M059J (cell line): ENCODE results near the gene SPEM3. TPM values are rescaled to one million over a fixed set of nuclear protein-coding genes. Genes with fewer than 3 reads are reported as not detected.

Experiments
- DNase-seq: peaks from one replicate; pipeline ENCODE4 v3.0.0-alpha.2; 2012; ENCODE audit warnings: low read depth
- total RNA-seq: library from RNA; depleted of rRNA; stranded (reverse); fragments of >200 nt; shearing (Covaris generic); gene quantifications from 2 replicates; pipeline ENCODE4 v1.2.3, GENCODE V29; 2014

The SPEM3 gene
- total RNA-seq, 1 experiment from 2014 or later, result not detected

- DNase-seq, result peak; percentile 99
Measured at GRCh38 chr17:7403977-7404736, 24.5 kb upstream of the SPEM3 start, which contains the start of gene TMEM256. Gene TMEM256, minus strand, starts transcription at chr17:7404097. Its CDS starts 13 bp downstream, at chr17:7404084.

GRCh38 chr17:7404737-7405349 is 23.8 kb upstream of the SPEM3 start:
- DNase-seq, result peak; percentile 26

GRCh38 chr17:7405350-7406234 is 23.1 kb upstream of the SPEM3 start:
- DNase-seq, result no peak

- no peak for DNase-seq
Measured at GRCh38 chr17:7406235-7406825, 22.3 kb upstream of the SPEM3 start.

GRCh38 chr17:7407082-7407481 is 21.6 kb upstream of the SPEM3 start:
- no peak for DNase-seq

- no peak for DNase-seq
Measured at GRCh38 chr17:7407485-7408251, 21.0 kb upstream of the SPEM3 start, which contains the start of gene NLGN2. Gene NLGN2, plus strand, starts transcription at chr17:7407845. Its CDS starts 411 bp downstream, at chr17:7408256.

- no peak for DNase-seq
Measured at GRCh38 chr17:7408252-7408727, 20.4 kb upstream of the SPEM3 start.

- DNase-seq, result no peak
Measured at GRCh38 chr17:7408863-7409262, 19.8 kb upstream of the SPEM3 start.

- no peak for DNase-seq
Measured at GRCh38 chr17:7409716-7410115, 18.9 kb upstream of the SPEM3 start.

GRCh38 chr17:7410634-7411426 is 17.8 kb upstream of the SPEM3 start:
- DNase-seq, result no peak

- no peak for DNase-seq
Measured at GRCh38 chr17:7411427-7411750, 17.3 kb upstream of the SPEM3 start.

- peak; percentile 83 for DNase-seq
Measured at GRCh38 chr17:7413346-7413985, 15.2 kb upstream of the SPEM3 start.

GRCh38 chr17:7414837-7415236 is 13.8 kb upstream of the SPEM3 start:
- DNase-seq, result no peak

GRCh38 chr17:7415784-7416183 is 12.9 kb upstream of the SPEM3 start:
- DNase-seq, result no peak

- DNase-seq, result no peak
Measured at GRCh38 chr17:7416323-7416722, 12.3 kb upstream of the SPEM3 start.

GRCh38 chr17:7417056-7417655 is 11.5 kb upstream of the SPEM3 start:
- no peak for DNase-seq

GRCh38 chr17:7418472-7419152 is 10.0 kb upstream of the SPEM3 start:
- DNase-seq, result no peak

GRCh38 chr17:7419819-7420610 is 8.6 kb upstream of the SPEM3 start, which contains the start of gene SPEM1:
Gene SPEM1, plus strand, starts transcription at chr17:7420324. Its CDS starts 61 bp downstream, at chr17:7420385.
- DNase-seq, result no peak
